HL-60 (cell line): ENCODE measurements around the gene SORL1.

Experiments used
- POLR2AphosphoS5 ChIP-seq: IDR thresholded peaks from 2 replicates; pipeline ENCODE4 v1.6.1; 2012; ENCODE audit warnings: low read depth
- SPI1 ChIP-seq: IDR thresholded peaks from 2 replicates; pipeline ENCODE4 v1.6.1; 2012; ENCODE audit warnings: low read depth, mild to moderate bottlenecking, borderline replicate concordance
- TF ChIP-seq, protein P1 (sequence below): IDR thresholded peaks from one replicate; pipeline ENCODE4 v1.5.1; 2011; ENCODE audit warnings: low read length, control low read depth, inconsistent platforms; ENCODE audit not compliant: insufficient read depth
- TF ChIP-seq, protein P2 (sequence below): IDR thresholded peaks from 2 replicates; pipeline ENCODE4 v1.6.1; 2012; ENCODE audit warnings: low read depth; ENCODE audit not compliant: insufficient replicate concordance

DNA sequence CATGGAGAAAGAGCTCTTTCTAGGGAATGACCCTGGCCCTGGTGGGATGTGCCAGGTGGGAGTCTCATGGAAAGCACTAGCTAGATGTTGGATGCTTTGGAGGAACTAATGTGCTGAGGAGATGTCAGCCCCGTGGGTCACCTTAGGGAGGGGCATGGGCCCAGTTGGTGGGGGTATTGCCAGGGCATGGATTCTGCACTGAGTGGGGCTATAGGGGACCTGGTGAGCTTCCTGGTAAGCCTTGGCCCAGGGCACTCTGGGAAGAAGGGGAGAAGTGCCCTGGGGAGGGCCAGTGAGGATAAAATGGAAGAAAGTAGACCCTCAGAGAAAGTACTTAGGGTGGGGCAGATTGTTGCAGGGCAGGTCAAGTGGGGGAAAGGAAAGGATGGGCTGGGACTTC, 65.9 kb downstream of the SORL1 start:
- TF ChIP-seq, protein P1, sequence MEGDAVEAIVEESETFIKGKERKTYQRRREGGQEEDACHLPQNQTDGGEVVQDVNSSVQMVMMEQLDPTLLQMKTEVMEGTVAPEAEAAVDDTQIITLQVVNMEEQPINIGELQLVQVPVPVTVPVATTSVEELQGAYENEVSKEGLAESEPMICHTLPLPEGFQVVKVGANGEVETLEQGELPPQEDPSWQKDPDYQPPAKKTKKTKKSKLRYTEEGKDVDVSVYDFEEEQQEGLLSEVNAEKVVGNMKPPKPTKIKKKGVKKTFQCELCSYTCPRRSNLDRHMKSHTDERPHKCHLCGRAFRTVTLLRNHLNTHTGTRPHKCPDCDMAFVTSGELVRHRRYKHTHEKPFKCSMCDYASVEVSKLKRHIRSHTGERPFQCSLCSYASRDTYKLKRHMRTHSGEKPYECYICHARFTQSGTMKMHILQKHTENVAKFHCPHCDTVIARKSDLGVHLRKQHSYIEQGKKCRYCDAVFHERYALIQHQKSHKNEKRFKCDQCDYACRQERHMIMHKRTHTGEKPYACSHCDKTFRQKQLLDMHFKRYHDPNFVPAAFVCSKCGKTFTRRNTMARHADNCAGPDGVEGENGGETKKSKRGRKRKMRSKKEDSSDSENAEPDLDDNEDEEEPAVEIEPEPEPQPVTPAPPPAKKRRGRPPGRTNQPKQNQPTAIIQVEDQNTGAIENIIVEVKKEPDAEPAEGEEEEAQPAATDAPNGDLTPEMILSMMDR: no peak
- TF ChIP-seq POLR2AphosphoS5 (no peak), SPI1 (no peak)
- TF ChIP-seq, protein P2, sequence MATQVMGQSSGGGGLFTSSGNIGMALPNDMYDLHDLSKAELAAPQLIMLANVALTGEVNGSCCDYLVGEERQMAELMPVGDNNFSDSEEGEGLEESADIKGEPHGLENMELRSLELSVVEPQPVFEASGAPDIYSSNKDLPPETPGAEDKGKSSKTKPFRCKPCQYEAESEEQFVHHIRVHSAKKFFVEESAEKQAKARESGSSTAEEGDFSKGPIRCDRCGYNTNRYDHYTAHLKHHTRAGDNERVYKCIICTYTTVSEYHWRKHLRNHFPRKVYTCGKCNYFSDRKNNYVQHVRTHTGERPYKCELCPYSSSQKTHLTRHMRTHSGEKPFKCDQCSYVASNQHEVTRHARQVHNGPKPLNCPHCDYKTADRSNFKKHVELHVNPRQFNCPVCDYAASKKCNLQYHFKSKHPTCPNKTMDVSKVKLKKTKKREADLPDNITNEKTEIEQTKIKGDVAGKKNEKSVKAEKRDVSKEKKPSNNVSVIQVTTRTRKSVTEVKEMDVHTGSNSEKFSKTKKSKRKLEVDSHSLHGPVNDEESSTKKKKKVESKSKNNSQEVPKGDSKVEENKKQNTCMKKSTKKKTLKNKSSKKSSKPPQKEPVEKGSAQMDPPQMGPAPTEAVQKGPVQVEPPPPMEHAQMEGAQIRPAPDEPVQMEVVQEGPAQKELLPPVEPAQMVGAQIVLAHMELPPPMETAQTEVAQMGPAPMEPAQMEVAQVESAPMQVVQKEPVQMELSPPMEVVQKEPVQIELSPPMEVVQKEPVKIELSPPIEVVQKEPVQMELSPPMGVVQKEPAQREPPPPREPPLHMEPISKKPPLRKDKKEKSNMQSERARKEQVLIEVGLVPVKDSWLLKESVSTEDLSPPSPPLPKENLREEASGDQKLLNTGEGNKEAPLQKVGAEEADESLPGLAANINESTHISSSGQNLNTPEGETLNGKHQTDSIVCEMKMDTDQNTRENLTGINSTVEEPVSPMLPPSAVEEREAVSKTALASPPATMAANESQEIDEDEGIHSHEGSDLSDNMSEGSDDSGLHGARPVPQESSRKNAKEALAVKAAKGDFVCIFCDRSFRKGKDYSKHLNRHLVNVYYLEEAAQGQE: no peak
